K562 (cell line): Measurements from ENCODE around the gene CHRDL2. TPM values are rescaled to one million over a fixed set of nuclear protein-coding genes. Genes with fewer than 3 reads are reported as not detected.

ENCODE experiments used
- ATAC-seq: fragments of 200-7000 bp; cut with Tn5 transposase; 3 replicates; pipeline ENCODE4 v1.9.1; 2020; ENCODE audit warnings: moderate library complexity
- BruUV-seq: library from RNA; stranded (reverse); fragments of 400-500 nt; replicated peaks from 2 replicates; lab custom pipeline; 2021; lab: Mats Ljungman, UMichigan
- CTCF ChIA-PET: fragments of 300-600 bp; formaldehyde crosslinking; extraction: SDS; loops from one replicate; lab custom pipeline; 2021; ENCODE audit warnings: low intra/inter-chr PET ratio; lab: Yijun Ruan, JAX
- POLR2A ChIA-PET: fragments of 300-600, 350-650 bp; sonication (Branson Sonifier 250); formaldehyde crosslinking; extraction: SDS; loops from one replicate; lab custom pipeline; 2021; ENCODE audit warnings: antibody characterized with exemption, inconsistent platforms; lab: Yijun Ruan, JAX
- DNase-seq, 4 experiments: peaks; one replicate each; pipeline versions ENCODE4 v3.0.0 to v3.0.0-alpha.2; 2011 to 2018; ENCODE audit warnings: low spot score in 3 of 4, mixed read lengths in 3 of 4; ENCODE audit errors: extremely low read depth in 1 of 4
- FAIRE-seq: peaks from 2 replicates; lab custom pipeline; 2011; peaks lifted over from hg19 to GRCh38; lab: Jason Lieb, UNC
- H2AFZ ChIP-seq: 2 replicates; pipeline ENCODE4 v1.6.0; 2011; ENCODE audit warnings: low read depth, low read length, control low read depth, inconsistent platforms
- H3K27ac ChIP-seq: fragments of 200-600 bp; 3 replicates; pipeline ENCODE4 v1.8.0; 2011; ENCODE audit warnings: low read depth, mild to moderate bottlenecking, control low read depth, inconsistent platforms, low read length, moderate library complexity, mixed read lengths; ENCODE audit errors: extremely low read depth
- H3K27me3 ChIP-seq, 2 experiments: fragments of 300-600 bp in 1 of 2; 2 replicates in 1 of 2; 3 replicates in 1 of 2; pipeline versions ENCODE4 v1.6.0 to v1.8.0; 2011; ENCODE audit warnings: inconsistent platforms in 2 of 2, low read length in 2 of 2, mild to moderate bottlenecking in 1 of 2, mixed read lengths in 1 of 2, moderate library complexity in 1 of 2; ENCODE audit not compliant: control insufficient read depth in 2 of 2, insufficient read depth in 2 of 2
- H3K36me3 ChIP-seq: fragments of 300-600 bp; 3 replicates; pipeline ENCODE4 v1.8.0; 2011; ENCODE audit warnings: mild to moderate bottlenecking, low read length, inconsistent platforms; ENCODE audit not compliant: control insufficient read depth, insufficient read depth
- H3K4me1 ChIP-seq, 2 experiments: fragments of 200-600 bp in 1 of 2; replicated peaks in 1 of 2; 2 replicates in 1 of 2; 3 replicates in 1 of 2; pipeline versions ENCODE4 v1.5.1 to v1.8.0; 2011; ENCODE audit warnings: inconsistent platforms in 2 of 2, low read length in 2 of 2, mild to moderate bottlenecking in 1 of 2, mixed read lengths in 1 of 2, moderate library complexity in 1 of 2; ENCODE audit not compliant: control insufficient read depth in 2 of 2, insufficient read depth in 2 of 2
- H3K4me2 ChIP-seq: 2 replicates; pipeline ENCODE4 v1.6.1; 2011; ENCODE audit warnings: low read length, control low read depth, inconsistent platforms, mixed read lengths; ENCODE audit not compliant: insufficient read depth
- H3K4me3 ChIP-seq: fragments of 200-600 bp; sonication (generic), shearing (Covaris generic); 2 replicates; pipeline ENCODE4 v1.5.1; 2016; ENCODE audit warnings: control low read depth, inconsistent platforms
- H3K79me2 ChIP-seq: fragments of 200-600 bp; 3 replicates; pipeline ENCODE4 v1.8.0; 2011; ENCODE audit warnings: low read length, inconsistent platforms; ENCODE audit not compliant: control insufficient read depth, insufficient read depth
- H3K9ac ChIP-seq, 2 experiments: 2 replicates each; pipeline versions ENCODE4 v1.6.0 to v1.6.1; 2011; ENCODE audit warnings: low read depth in 2 of 2, low read length in 2 of 2, control low read depth in 1 of 2, inconsistent platforms in 1 of 2, mild to moderate bottlenecking in 1 of 2, mixed read lengths in 1 of 2; ENCODE audit not compliant: insufficient read depth in 1 of 2
- H3K9me1 ChIP-seq: one replicate; pipeline ENCODE4 v1.6.0; 2011; ENCODE audit warnings: inconsistent platforms, mild to moderate bottlenecking, low read length, moderate library complexity; ENCODE audit not compliant: control insufficient read depth, insufficient read depth
- H3K9me3 ChIP-seq: replicated peaks from 2 replicates; pipeline ENCODE4 v1.5.1; 2011; ENCODE audit warnings: low read depth, low read length, inconsistent platforms; ENCODE audit not compliant: control insufficient read depth, insufficient read depth
- H4K20me1 ChIP-seq: replicated peaks from 2 replicates; pipeline ENCODE4 v1.6.1; 2011; ENCODE audit warnings: low read length, inconsistent platforms, mixed read lengths; ENCODE audit not compliant: control insufficient read depth, insufficient read depth
- BACH1 ChIP-seq: fragments of 200-800 bp; sonication (Bioruptor generic); IDR thresholded peaks from 2 replicates; pipeline ENCODE4 v1.6.1; 2016; ENCODE audit warnings: missing genetic modification characterization, missing compliant biosample characterization
- BCOR ChIP-seq: fragments of 450-650 bp; IDR thresholded peaks from 2 replicates; pipeline ENCODE4 v1.6.1; 2016
- EP300 ChIP-seq: IDR thresholded peaks from 2 replicates; pipeline ENCODE4 v1.6.1; 2012; ENCODE audit warnings: low read length, improper control_type of control experiment
- FIP1L1 ChIP-seq: fragments of 200-400 bp; formaldehyde crosslinking; IDR thresholded peaks from 2 replicates; pipeline ENCODE4 v1.6.1; 2018; ENCODE audit warnings: mild to moderate bottlenecking, low read depth, low read length; ENCODE audit not compliant: poor library complexity, severe bottlenecking
- FOXJ3 ChIP-seq: sonication (generic); formaldehyde crosslinking; IDR thresholded peaks from 2 replicates; pipeline ENCODE4 v1.4.0; 2020; ENCODE audit warnings: mild to moderate bottlenecking, missing genetic modification reagents
- KLF6 ChIP-seq: fragments of 250-450 bp; sonication (Bioruptor Pico); IDR thresholded peaks from 2 replicates; pipeline ENCODE4 v1.4.0; 2020; ENCODE audit warnings: mild to moderate bottlenecking, moderate library complexity, borderline replicate concordance
- MAFG ChIP-seq: fragments of 450-650 bp; conservative IDR thresholded peaks from 2 replicates; pipeline ENCODE4 v1.6.1; 2016; ENCODE audit warnings: missing genetic modification characterization, missing compliant biosample characterization
- POLR2A ChIP-seq: fragments of 450-650 bp; conservative IDR thresholded peaks from 2 replicates; pipeline ENCODE4 v1.6.1; 2016
- PURB ChIP-seq: sonication (generic); formaldehyde crosslinking; IDR thresholded peaks from 2 replicates; pipeline ENCODE4 v1.9.0; 2021; ENCODE audit warnings: low read depth, mild to moderate bottlenecking, missing genetic modification reagents
- TRIM24 ChIP-seq, 2 experiments: fragments of 450-650 bp; IDR thresholded peaks; 2 replicates each; pipeline ENCODE4 v1.6.1; 2016
- ZNF274 ChIP-seq: IDR thresholded peaks from 2 replicates; pipeline ENCODE4 v1.6.1; 2011; ENCODE audit warnings: low read depth, mild to moderate bottlenecking, low read length, moderate library complexity, borderline replicate concordance
- WGBS: fragments of 100-300 bp; shearing (Covaris generic); methylation state at CpG from one replicate; pipeline ENCODE4 v1.1.6; 2016; ENCODE audit warnings: low coverage, mixed read lengths; ENCODE audit not compliant: insufficient coverage; ENCODE audit errors: missing lambda C conversion rate; 5-methylcytosine and 5-hydroxymethylcytosine counted together
- in situ Hi-C: fragments of 300-500 bp; cut with MboI; formaldehyde crosslinking; loops from 4 replicates; pipeline ENCODE4 v1.15.0; 2018; ENCODE audit warnings: inconsistent platforms, mixed read lengths
- intact Hi-C: fragments of 100-400 bp; cut with micrococcal nuclease; formaldehyde crosslinking; loops from 2 replicates; pipeline ENCODE4 v1.14.2; 2022
- polyA plus RNA-seq, 8 experiments: library from polyadenylated mRNA; depleted of rRNA in 4 of 8; stranded (reverse) in 5 of 8; unstranded in 3 of 8; fragments of >200 nt; fragmentation: Nextera tagmentation in 2 of 8; fragmentation: Illumina TruSeq in 1 of 8; extraction: Ambion mirVana in 2 of 8; extraction: Trizol in 1 of 8; gene quantifications; 2 replicates each; pipeline versions ENCODE4 v1.2.1 to v1.2.3, GENCODE V29; 2011 to 2014; ENCODE audit warnings: inconsistent platforms in 1 of 8, missing spikeins in 1 of 8
- total RNA-seq, 7 experiments: library from RNA; depleted of rRNA in 6 of 7; stranded (reverse); fragments of >200 nt in 6 of 7; fragmentation: Illumina TruSeq in 2 of 7; extraction: Trizol in 2 of 7; gene quantifications; 2 replicates each; pipeline versions ENCODE4 v1.2.1 to v1.2.3, GENCODE V29; 2011 to 2021; ENCODE audit warnings: low replicate concordance in 1 of 7
- TF ChIP-seq, protein P1 (sequence below): IDR thresholded peaks from 3 replicates; pipeline ENCODE4 v1.6.1; 2011; ENCODE audit warnings: borderline replicate concordance, mild to moderate bottlenecking; ENCODE audit not compliant: insufficient read length, insufficient read depth
- TF ChIP-seq, protein P2 (sequence below): fragments of 450-650 bp; IDR thresholded peaks from 2 replicates; pipeline ENCODE4 v1.6.1; 2016; ENCODE audit warnings: mild to moderate bottlenecking
- TF ChIP-seq, protein P3 (sequence below): fragments of 150-350 bp; conservative IDR thresholded peaks from 2 replicates; pipeline ENCODE4 v1.6.1; 2014; ENCODE audit warnings: low read length

The CHRDL2 gene
- total and polyA plus RNA-seq, 9 of the 15 experiments (the other 6 are each of a cell fraction or from before 2014, with no cell fraction given): not detected

DNA sequence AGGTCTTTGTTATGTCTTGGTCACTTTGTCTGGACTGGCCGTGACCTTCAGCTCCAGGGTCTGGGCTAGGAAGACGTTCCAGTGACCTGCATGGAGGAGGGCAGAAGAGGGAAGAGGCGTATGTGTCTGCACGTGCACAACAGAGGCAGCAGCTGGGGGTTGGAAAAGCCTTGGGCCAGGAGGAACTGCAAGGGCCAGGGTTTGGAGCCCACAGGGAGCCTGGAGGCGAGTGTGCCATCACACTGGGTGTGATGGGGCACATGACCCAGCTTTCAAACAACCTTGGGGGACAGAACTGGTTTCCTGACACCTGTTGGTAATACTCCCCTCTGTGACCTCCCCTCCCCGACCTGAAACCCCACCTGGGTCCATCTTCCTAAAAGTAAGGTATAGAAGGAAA, 34.7 kb downstream of the CHRDL2 start:
- Histone ChIP-seq H4K20me1 (no peaks in the 10 kb centered on the region), H3K36me3 (no peaks in the 10 kb centered on the region), H3K27me3 (peaks cover 0 to 17% of the 10 kb centered on the region in 2 experiments; a peak in 1 of 5 replicates), H3K9me1 (no peaks in the 10 kb centered on the region), H3K4me2 (no peak overlapping the region), H3K4me3 (no peak overlapping the region), H3K79me2 (no peaks in the 10 kb centered on the region), H3K4me1 (peaks cover 7 to 11% of the 10 kb centered on the region in 2 experiments; a peak in 4 of 5 replicates), H3K9ac (no peak overlapping the region; a peak in 1 of 4 replicates), H2AFZ (no peak overlapping the region), H3K27ac (no peak overlapping the region), H3K9me3 (no peaks in the 10 kb centered on the region)
- TF ChIP-seq MAFG: no peak
- TF ChIP-seq EP300: no peak
- TF ChIP-seq, protein P1, sequence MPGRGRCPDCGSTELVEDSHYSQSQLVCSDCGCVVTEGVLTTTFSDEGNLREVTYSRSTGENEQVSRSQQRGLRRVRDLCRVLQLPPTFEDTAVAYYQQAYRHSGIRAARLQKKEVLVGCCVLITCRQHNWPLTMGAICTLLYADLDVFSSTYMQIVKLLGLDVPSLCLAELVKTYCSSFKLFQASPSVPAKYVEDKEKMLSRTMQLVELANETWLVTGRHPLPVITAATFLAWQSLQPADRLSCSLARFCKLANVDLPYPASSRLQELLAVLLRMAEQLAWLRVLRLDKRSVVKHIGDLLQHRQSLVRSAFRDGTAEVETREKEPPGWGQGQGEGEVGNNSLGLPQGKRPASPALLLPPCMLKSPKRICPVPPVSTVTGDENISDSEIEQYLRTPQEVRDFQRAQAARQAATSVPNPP: no peak
- TF ChIP-seq FIP1L1: no peak
- no peak for TF ChIP-seq BACH1 (tag)
- no peak for TF ChIP-seq ZNF274
- TF ChIP-seq, protein P2, sequence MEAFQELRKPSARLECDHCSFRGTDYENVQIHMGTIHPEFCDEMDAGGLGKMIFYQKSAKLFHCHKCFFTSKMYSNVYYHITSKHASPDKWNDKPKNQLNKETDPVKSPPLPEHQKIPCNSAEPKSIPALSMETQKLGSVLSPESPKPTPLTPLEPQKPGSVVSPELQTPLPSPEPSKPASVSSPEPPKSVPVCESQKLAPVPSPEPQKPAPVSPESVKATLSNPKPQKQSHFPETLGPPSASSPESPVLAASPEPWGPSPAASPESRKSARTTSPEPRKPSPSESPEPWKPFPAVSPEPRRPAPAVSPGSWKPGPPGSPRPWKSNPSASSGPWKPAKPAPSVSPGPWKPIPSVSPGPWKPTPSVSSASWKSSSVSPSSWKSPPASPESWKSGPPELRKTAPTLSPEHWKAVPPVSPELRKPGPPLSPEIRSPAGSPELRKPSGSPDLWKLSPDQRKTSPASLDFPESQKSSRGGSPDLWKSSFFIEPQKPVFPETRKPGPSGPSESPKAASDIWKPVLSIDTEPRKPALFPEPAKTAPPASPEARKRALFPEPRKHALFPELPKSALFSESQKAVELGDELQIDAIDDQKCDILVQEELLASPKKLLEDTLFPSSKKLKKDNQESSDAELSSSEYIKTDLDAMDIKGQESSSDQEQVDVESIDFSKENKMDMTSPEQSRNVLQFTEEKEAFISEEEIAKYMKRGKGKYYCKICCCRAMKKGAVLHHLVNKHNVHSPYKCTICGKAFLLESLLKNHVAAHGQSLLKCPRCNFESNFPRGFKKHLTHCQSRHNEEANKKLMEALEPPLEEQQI: no peak
- TF ChIP-seq KLF6 (CRISPR knock-in tag): no peak
- no peak for TF ChIP-seq TRIM24 (IDR thresholded peaks at IDR 0.05)
- no peak for TF ChIP-seq FOXJ3 (CRISPR knock-in tag)
- no peak for TF ChIP-seq BCOR
- TF ChIP-seq POLR2A: no peak
- TF ChIP-seq PURB: no peak
- TF ChIP-seq, protein P3, sequence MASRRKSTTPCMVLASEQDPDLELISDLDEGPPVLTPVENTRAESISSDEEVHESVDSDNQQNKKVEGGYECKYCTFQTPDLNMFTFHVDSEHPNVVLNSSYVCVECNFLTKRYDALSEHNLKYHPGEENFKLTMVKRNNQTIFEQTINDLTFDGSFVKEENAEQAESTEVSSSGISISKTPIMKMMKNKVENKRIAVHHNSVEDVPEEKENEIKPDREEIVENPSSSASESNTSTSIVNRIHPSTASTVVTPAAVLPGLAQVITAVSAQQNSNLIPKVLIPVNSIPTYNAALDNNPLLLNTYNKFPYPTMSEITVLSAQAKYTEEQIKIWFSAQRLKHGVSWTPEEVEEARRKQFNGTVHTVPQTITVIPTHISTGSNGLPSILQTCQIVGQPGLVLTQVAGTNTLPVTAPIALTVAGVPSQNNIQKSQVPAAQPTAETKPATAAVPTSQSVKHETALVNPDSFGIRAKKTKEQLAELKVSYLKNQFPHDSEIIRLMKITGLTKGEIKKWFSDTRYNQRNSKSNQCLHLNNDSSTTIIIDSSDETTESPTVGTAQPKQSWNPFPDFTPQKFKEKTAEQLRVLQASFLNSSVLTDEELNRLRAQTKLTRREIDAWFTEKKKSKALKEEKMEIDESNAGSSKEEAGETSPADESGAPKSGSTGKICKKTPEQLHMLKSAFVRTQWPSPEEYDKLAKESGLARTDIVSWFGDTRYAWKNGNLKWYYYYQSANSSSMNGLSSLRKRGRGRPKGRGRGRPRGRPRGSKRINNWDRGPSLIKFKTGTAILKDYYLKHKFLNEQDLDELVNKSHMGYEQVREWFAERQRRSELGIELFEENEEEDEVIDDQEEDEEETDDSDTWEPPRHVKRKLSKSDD: no peak
- ChIA-PET POLR2A (interaction anchor here (0.6 kb wide), 2 partner anchors 81 to 147 kb away, joined by 3 read pairs; no protein-coding TSS in a partner anchor), CTCF (no interaction called here)
- no TSS peak for BruUV-seq
- no peak for DNase-seq
- WGBS: 35% methylated on average over 5 of the region's 6 CpGs
- no peak for ATAC-seq
- intact Hi-C loops (no loop called here), in situ Hi-C loops (no loop called here)
- FAIRE-seq: no peak
